SK-N-SH (cell line): ENCODE results near the gene SERTAD4. TPM values are rescaled to one million over a fixed set of nuclear protein-coding genes. Genes with fewer than 3 reads are reported as not detected.
A peak's percentile ranks its signal among the peaks of the same experiment; 100 is the strongest.

Source experiments
- CTCF ChIA-PET: fragments of 300-600, 350-600 bp; formaldehyde crosslinking; extraction: SDS; loops from one replicate; lab custom pipeline; 2021; lab: Yijun Ruan, JAX
- POLR2A ChIA-PET: fragments of 350-600 bp; sonication (Branson Sonifier 250); formaldehyde crosslinking; extraction: SDS; loops from one replicate; lab custom pipeline; 2020; ENCODE audit warnings: antibody characterized with exemption, inconsistent platforms; lab: Yijun Ruan, JAX
- DNase-seq: peaks from one replicate; pipeline ENCODE4 v3.0.0; 2012
- H2AFZ ChIP-seq: fragments of 200-600 bp; sonication (generic); 2 replicates; pipeline ENCODE4 v1.8.1; 2016; ENCODE audit warnings: antibody characterized with exemption, mild to moderate bottlenecking, low read depth
- H3F3A ChIP-seq: fragments of 200-600 bp; sonication (generic); replicated peaks from 2 replicates; pipeline ENCODE3; 2016; ENCODE audit warnings: antibody characterized with exemption, mild to moderate bottlenecking; ENCODE audit not compliant: insufficient read depth
- H3K27ac ChIP-seq, 2 experiments: fragments of 200-500 bp in 1 of 2; fragments of 200-600 bp in 1 of 2; sonication (Bioruptor generic) in 1 of 2; sonication (generic), shearing (Covaris generic) in 1 of 2; 2 replicates each; pipeline versions ENCODE4 v1.5.1 to v1.6.1; 2014 to 2016; ENCODE audit warnings: low read depth in 2 of 2, inconsistent platforms in 1 of 2, low read length in 1 of 2, mild to moderate bottlenecking in 1 of 2, mixed read lengths in 1 of 2
- H3K27me3 ChIP-seq: fragments of 200-600 bp; sonication (generic), shearing (Covaris generic); 2 replicates; pipeline ENCODE4 v1.6.1; 2016; ENCODE audit warnings: mixed run types; ENCODE audit not compliant: insufficient read depth
- H3K36me3 ChIP-seq, 2 experiments: fragments of 200-500 bp in 1 of 2; fragments of 200-600 bp in 1 of 2; sonication (Bioruptor generic) in 1 of 2; sonication (generic) in 1 of 2; replicated peaks in 1 of 2; 2 replicates each; pipeline versions ENCODE3 to v1.5.1; 2014 to 2016; ENCODE audit warnings: low read length in 1 of 2, mild to moderate bottlenecking in 1 of 2; ENCODE audit not compliant: insufficient read depth in 2 of 2, control insufficient read depth in 1 of 2
- H3K4me1 ChIP-seq, 2 experiments: fragments of 200-500 bp in 1 of 2; fragments of 200-600 bp in 1 of 2; sonication (Bioruptor generic) in 1 of 2; sonication (generic), shearing (Covaris generic) in 1 of 2; 2 replicates each; pipeline versions ENCODE4 v1.5.1 to v1.6.1; 2014 to 2016; ENCODE audit warnings: low read depth in 1 of 2, low read length in 1 of 2, mixed run types in 1 of 2; ENCODE audit not compliant: insufficient read depth in 2 of 2, control insufficient read depth in 1 of 2
- H3K4me2 ChIP-seq: fragments of 200-600 bp; sonication (generic), shearing (Covaris generic); 2 replicates; pipeline ENCODE4 v1.6.1; 2017; ENCODE audit warnings: mixed run types
- H3K4me3 ChIP-seq, 2 experiments: fragments of 200-500 bp in 1 of 2; fragments of 200-600 bp in 1 of 2; sonication (Bioruptor generic) in 1 of 2; sonication (generic), shearing (Covaris generic) in 1 of 2; 2 replicates each; pipeline versions ENCODE4 v1.5.1 to v1.8.1; 2014 to 2016; ENCODE audit warnings: low read depth in 2 of 2, inconsistent platforms in 1 of 2, low read length in 1 of 2, mild to moderate bottlenecking in 1 of 2, mixed read lengths in 1 of 2, moderate library complexity in 1 of 2
- H3K79me2 ChIP-seq: fragments of 200-600 bp; sonication (generic); 2 replicates; pipeline ENCODE4 v1.8.1; 2017; ENCODE audit warnings: mild to moderate bottlenecking; ENCODE audit not compliant: insufficient read depth
- H3K9ac ChIP-seq: fragments of 200-600 bp; sonication (generic); 2 replicates; pipeline ENCODE4 v1.6.1; 2017; ENCODE audit warnings: mixed run types
- H3K9me2 ChIP-seq: fragments of 200-600 bp; sonication (generic); 2 replicates; pipeline ENCODE4 v1.6.1; 2017; ENCODE audit warnings: mixed run types
- H3K9me3 ChIP-seq: fragments of 200-600 bp; sonication (generic); 2 replicates; pipeline ENCODE4 v1.6.1; 2017; ENCODE audit warnings: mixed run types, mild to moderate bottlenecking, moderate library complexity
- H4K20me1 ChIP-seq: fragments of 200-600 bp; sonication (generic); 2 replicates; pipeline ENCODE4 v1.6.1; 2017; ENCODE audit warnings: mild to moderate bottlenecking, mixed run types; ENCODE audit not compliant: insufficient read depth
- CHD2 ChIP-seq: fragments of 150-350 bp; IDR thresholded peaks from 2 replicates; pipeline ENCODE4 v1.6.1; 2018; ENCODE audit warnings: low read length; ENCODE audit not compliant: partially characterized antibody
- FOSL2 ChIP-seq: IDR thresholded peaks from 2 replicates; pipeline ENCODE4 v1.4.0; 2012; ENCODE audit warnings: low read depth, mild to moderate bottlenecking, moderate library complexity, borderline replicate concordance
- GATA2 ChIP-seq: sonication (generic); formaldehyde crosslinking; IDR thresholded peaks from 2 replicates; pipeline ENCODE4 v1.5.0; 2020; ENCODE audit warnings: mild to moderate bottlenecking, missing genetic modification reagents
- MAX ChIP-seq: IDR thresholded peaks from 2 replicates; pipeline ENCODE4 v1.4.0; 2012; ENCODE audit warnings: low read depth
- NFIC ChIP-seq: IDR thresholded peaks from 2 replicates; pipeline ENCODE4 v1.4.0; 2012; ENCODE audit warnings: borderline replicate concordance
- NRF1 ChIP-seq: IDR thresholded peaks from 2 replicates; pipeline ENCODE4 v1.6.1; 2012; ENCODE audit warnings: low read depth, mild to moderate bottlenecking, low read length
- RCOR1 ChIP-seq: fragments of 150-350 bp; IDR thresholded peaks from 2 replicates; pipeline ENCODE4 v1.6.1; 2017; ENCODE audit warnings: antibody characterized with exemption, low read length
- RFX5 ChIP-seq: IDR thresholded peaks from 2 replicates; pipeline ENCODE4 v1.6.1; 2012; ENCODE audit warnings: mild to moderate bottlenecking, improper control_type of control experiment, low read length
- TEAD4 ChIP-seq: IDR thresholded peaks from 2 replicates; pipeline ENCODE4 v1.4.0; 2012; ENCODE audit warnings: mild to moderate bottlenecking, borderline replicate concordance; ENCODE audit not compliant: insufficient read depth
- USF2 ChIP-seq: fragments of 150-350 bp; IDR thresholded peaks from 2 replicates; pipeline ENCODE4 v1.6.1; 2017; ENCODE audit warnings: antibody characterized with exemption, low read length, low read depth, borderline replicate concordance
- YY1 ChIP-seq: IDR thresholded peaks from 2 replicates; pipeline ENCODE4 v1.4.0; 2012; ENCODE audit warnings: low read depth, mild to moderate bottlenecking
- WGBS: methylation state at CpG from one replicate; pipeline ENCODE4 v1.1.6; 2017; ENCODE audit warnings: low lambda C conversion rate; 5-methylcytosine and 5-hydroxymethylcytosine counted together
- polyA plus RNA-seq, 3 experiments: library from polyadenylated mRNA; depleted of rRNA; stranded (reverse); fragments of >200 nt; gene quantifications; 2 replicates each; pipeline ENCODE4 v1.2.3, GENCODE V29; 2012
- TF ChIP-seq, protein P1 (sequence below): IDR thresholded peaks from 2 replicates; pipeline ENCODE4 v1.6.1; 2012; ENCODE audit warnings: mild to moderate bottlenecking, low read depth, low read length, moderate library complexity
- TF ChIP-seq, protein P2 (sequence below): fragments of 150-350 bp; IDR thresholded peaks from 2 replicates; pipeline ENCODE4 v1.6.1; 2016; ENCODE audit warnings: mild to moderate bottlenecking, low read depth, low read length

The SERTAD4 gene
- polyA plus RNA-seq, 1 of the 3 experiments (the other 2 are of a cell fraction) = 2.9 TPM

DNA sequence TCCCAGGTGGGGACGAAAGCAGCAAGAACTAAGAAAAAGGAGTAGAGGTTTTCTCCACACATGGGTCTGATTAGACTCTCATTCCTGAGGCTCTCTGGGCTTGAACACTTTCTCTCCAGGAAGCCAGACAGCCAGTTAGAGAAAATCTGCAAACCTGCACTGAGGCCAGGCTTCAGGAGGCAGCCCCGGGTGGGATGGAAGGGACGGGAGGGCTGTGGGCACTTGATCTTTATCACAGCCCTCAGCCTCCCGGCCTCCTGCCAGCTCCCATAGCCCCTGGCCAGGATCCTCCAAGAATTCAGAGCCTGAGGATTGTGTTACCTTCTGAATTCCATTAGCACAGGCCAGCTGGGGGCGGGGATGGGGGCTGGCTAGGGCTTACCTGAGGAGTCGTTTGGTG, 40.1 kb downstream of the SERTAD4 start (continued):
- TF ChIP-seq, protein P1, sequence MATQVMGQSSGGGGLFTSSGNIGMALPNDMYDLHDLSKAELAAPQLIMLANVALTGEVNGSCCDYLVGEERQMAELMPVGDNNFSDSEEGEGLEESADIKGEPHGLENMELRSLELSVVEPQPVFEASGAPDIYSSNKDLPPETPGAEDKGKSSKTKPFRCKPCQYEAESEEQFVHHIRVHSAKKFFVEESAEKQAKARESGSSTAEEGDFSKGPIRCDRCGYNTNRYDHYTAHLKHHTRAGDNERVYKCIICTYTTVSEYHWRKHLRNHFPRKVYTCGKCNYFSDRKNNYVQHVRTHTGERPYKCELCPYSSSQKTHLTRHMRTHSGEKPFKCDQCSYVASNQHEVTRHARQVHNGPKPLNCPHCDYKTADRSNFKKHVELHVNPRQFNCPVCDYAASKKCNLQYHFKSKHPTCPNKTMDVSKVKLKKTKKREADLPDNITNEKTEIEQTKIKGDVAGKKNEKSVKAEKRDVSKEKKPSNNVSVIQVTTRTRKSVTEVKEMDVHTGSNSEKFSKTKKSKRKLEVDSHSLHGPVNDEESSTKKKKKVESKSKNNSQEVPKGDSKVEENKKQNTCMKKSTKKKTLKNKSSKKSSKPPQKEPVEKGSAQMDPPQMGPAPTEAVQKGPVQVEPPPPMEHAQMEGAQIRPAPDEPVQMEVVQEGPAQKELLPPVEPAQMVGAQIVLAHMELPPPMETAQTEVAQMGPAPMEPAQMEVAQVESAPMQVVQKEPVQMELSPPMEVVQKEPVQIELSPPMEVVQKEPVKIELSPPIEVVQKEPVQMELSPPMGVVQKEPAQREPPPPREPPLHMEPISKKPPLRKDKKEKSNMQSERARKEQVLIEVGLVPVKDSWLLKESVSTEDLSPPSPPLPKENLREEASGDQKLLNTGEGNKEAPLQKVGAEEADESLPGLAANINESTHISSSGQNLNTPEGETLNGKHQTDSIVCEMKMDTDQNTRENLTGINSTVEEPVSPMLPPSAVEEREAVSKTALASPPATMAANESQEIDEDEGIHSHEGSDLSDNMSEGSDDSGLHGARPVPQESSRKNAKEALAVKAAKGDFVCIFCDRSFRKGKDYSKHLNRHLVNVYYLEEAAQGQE = no peak
- TF ChIP-seq NRF1 (no peak), RCOR1 (peak; percentile 39; the same call in 1 of the 2 replicates), GATA2 (CRISPR knock-in tag) (peak; percentile 74), USF2 (no peak), TEAD4 (no peak)

- Histone ChIP-seq H2AFZ (no peak overlapping the region), H3K9ac (no peak overlapping the region), H3K27me3 (no peaks in the 10 kb centered on the region; the same call in 1 of the 2 replicates), H3K36me3 (no peaks in the 10 kb centered on the region), H3K4me1 (no peaks in the 10 kb centered on the region), H3K4me3 (no peak overlapping the region), H3K79me2 (no peaks in the 10 kb centered on the region)
- TF ChIP-seq YY1 = no peak
- TF ChIP-seq, all 33 proteins: peak for 0
- no peaks in the 10 kb centered on the region for H4K20me1 ChIP-seq
- DNase-seq = no peak
- WGBS = 40% methylated on average over 5 of the region's 5 CpGs
- H3K9me3 ChIP-seq = no peaks in the 10 kb centered on the region
- no peak overlapping the region for H3K4me2 ChIP-seq
- H3K27ac ChIP-seq = no peak overlapping the region
- CTCF ChIA-PET = interaction anchor here (1.2 to 1.7 kb wide), 2 partner anchors 9 to 420 kb away, joined by 4 read pairs; no protein-coding TSS in a partner anchor
- H3F3A ChIP-seq = no peaks in the 10 kb centered on the region
- POLR2A ChIA-PET = no interaction called here
- H3K9me2 ChIP-seq = no peaks in the 10 kb centered on the region
Measured at GRCh38 chr1:210280221-210280620, 47.6 kb downstream of the SERTAD4 start.

GRCh38 chr1:210288116-210288515, 55.5 kb downstream of the SERTAD4 start:
- Histone ChIP-seq H3K9ac (no peak overlapping the region), H3F3A (peaks cover 5% of the 10 kb centered on the region), H3K79me2 (no peaks in the 10 kb centered on the region), H3K27ac (no peak overlapping the region), H2AFZ (no peak overlapping the region), H3K4me2 (no peak overlapping the region), H3K4me3 (no peak overlapping the region), H3K9me2 (no peaks in the 10 kb centered on the region), H3K9me3 (no peaks in the 10 kb centered on the region), H4K20me1 (no peaks in the 10 kb centered on the region), H3K27me3 (no peaks in the 10 kb centered on the region; the same call in 1 of the 2 replicates), H3K4me1 (peaks cover 19% of the 10 kb centered on the region in 2 experiments), H3K36me3 (no peaks in the 10 kb centered on the region)
- POLR2A ChIA-PET = no interaction called here
- CTCF ChIA-PET = interaction anchor here (0.5 kb wide), 1 partner anchor 55 kb away, joined by 3 read pairs; the partner anchor contains the start of gene SERTAD4
- DNase-seq = no peak
- WGBS = 82% methylated on average over 4 of the region's 4 CpGs
- no peak for TF ChIP-seq RFX5
- no peak for TF ChIP-seq CHD2
- TF ChIP-seq FOSL2 = no peak
- TF ChIP-seq, protein P1 = no peak
- TF ChIP-seq MAX = no peak
- TF ChIP-seq NFIC = no peak
- TF ChIP-seq, protein P2, sequence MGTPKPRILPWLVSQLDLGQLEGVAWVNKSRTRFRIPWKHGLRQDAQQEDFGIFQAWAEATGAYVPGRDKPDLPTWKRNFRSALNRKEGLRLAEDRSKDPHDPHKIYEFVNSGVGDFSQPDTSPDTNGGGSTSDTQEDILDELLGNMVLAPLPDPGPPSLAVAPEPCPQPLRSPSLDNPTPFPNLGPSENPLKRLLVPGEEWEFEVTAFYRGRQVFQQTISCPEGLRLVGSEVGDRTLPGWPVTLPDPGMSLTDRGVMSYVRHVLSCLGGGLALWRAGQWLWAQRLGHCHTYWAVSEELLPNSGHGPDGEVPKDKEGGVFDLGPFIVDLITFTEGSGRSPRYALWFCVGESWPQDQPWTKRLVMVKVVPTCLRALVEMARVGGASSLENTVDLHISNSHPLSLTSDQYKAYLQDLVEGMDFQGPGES = no peak
- TF ChIP-seq GATA2 (CRISPR knock-in tag) = no peak
